GM23338 (cell line): ENCODE results near the gene CBLN3. TPM values are rescaled to one million over a fixed set of nuclear protein-coding genes. Genes with fewer than 3 reads are reported as not detected.
A peak's percentile ranks its signal among the peaks of the same experiment; 100 is the strongest.

Experiments
- ATAC-seq: fragments of 200-7000 bp; cut with Tn5 transposase; 3 replicates; pipeline ENCODE4 v1.9.1; 2020
- DNase-seq: peaks from one replicate; pipeline ENCODE4 v3.0.0-alpha.2; 2015; ENCODE audit warnings: low spot score
- H2AFZ ChIP-seq: fragments of 200-600 bp; sonication (generic); 2 replicates; pipeline ENCODE4 v1.8.0; 2016; ENCODE audit warnings: antibody characterized with exemption, mild to moderate bottlenecking, moderate library complexity
- H3F3A ChIP-seq: fragments of 200-600 bp; sonication (generic); replicated peaks from 2 replicates; pipeline ENCODE4 v1.8.0; 2017; ENCODE audit warnings: antibody characterized with exemption, mixed run types, low read depth
- H3K27ac ChIP-seq: fragments of 200-600 bp; sonication (generic); 2 replicates; pipeline ENCODE4 v1.6.1; 2016; ENCODE audit warnings: low read depth
- H3K27me3 ChIP-seq: fragments of 200-600 bp; sonication (generic); 2 replicates; pipeline ENCODE4 v1.8.0; 2016; ENCODE audit warnings: mild to moderate bottlenecking, mixed run types, moderate library complexity; ENCODE audit not compliant: insufficient read depth
- H3K36me3 ChIP-seq: fragments of 200-600 bp; sonication (generic); 2 replicates; pipeline ENCODE4 v1.8.0; 2016; ENCODE audit warnings: mild to moderate bottlenecking; ENCODE audit not compliant: insufficient read depth
- H3K4me1 ChIP-seq: fragments of 200-600 bp; sonication (generic); 2 replicates; pipeline ENCODE4 v1.8.0; 2016; ENCODE audit warnings: mild to moderate bottlenecking, moderate library complexity; ENCODE audit not compliant: insufficient read depth
- H3K4me2 ChIP-seq: fragments of 200-600 bp; sonication (generic); 2 replicates; pipeline ENCODE4 v1.7.1; 2017; ENCODE audit warnings: mixed run types
- H3K4me3 ChIP-seq: fragments of 200-600 bp; sonication (generic); 2 replicates; pipeline ENCODE4 v1.6.1; 2016; ENCODE audit warnings: mixed run types
- H3K79me2 ChIP-seq: fragments of 200-600 bp; sonication (generic); replicated peaks from 2 replicates; pipeline ENCODE4 v1.8.0; 2017; ENCODE audit warnings: mild to moderate bottlenecking; ENCODE audit not compliant: insufficient read depth
- H3K9me2 ChIP-seq: fragments of 200-600 bp; sonication (generic); 2 replicates; pipeline ENCODE4 v1.8.0; 2017; ENCODE audit not compliant: insufficient read depth
- H4K20me1 ChIP-seq: fragments of 200-600 bp; sonication (generic); replicated peaks from 2 replicates; pipeline ENCODE4 v1.8.0; 2017; ENCODE audit warnings: mild to moderate bottlenecking; ENCODE audit not compliant: insufficient read depth
- H3K27ac Mint-ChIP-seq: 2 replicates; pipeline ENCODE4 v1.8.0; 2020; ENCODE audit warnings: inconsistent platforms, mild to moderate bottlenecking, moderate library complexity, mixed read lengths
- H3K27me3 Mint-ChIP-seq: 3 replicates; pipeline ENCODE4 v1.8.0; 2022; ENCODE audit warnings: low read depth, mild to moderate bottlenecking, moderate library complexity, mixed read lengths, inconsistent platforms; ENCODE audit not compliant: insufficient read depth, poor library complexity
- H3K36me3 Mint-ChIP-seq: 3 replicates; pipeline ENCODE4 v1.8.0; 2021; ENCODE audit warnings: low read depth, mild to moderate bottlenecking, inconsistent platforms, moderate library complexity, mixed read lengths
- H3K4me1 Mint-ChIP-seq: 3 replicates; pipeline ENCODE4 v1.8.0; 2020; ENCODE audit warnings: mild to moderate bottlenecking, inconsistent platforms, mixed read lengths
- H3K4me3 Mint-ChIP-seq: 3 replicates; pipeline ENCODE4 v1.8.0; 2021; ENCODE audit warnings: moderate library complexity, mild to moderate bottlenecking, inconsistent platforms, mixed read lengths
- H3K9me3 Mint-ChIP-seq: 3 replicates; pipeline ENCODE4 v1.8.0; 2020; ENCODE audit warnings: moderate library complexity, mild to moderate bottlenecking, inconsistent platforms, mixed read lengths
- CTCF ChIP-seq, 2 experiments: fragments of 200-600 bp in 1 of 2; sonication (generic) in 1 of 2; conservative IDR thresholded peaks; 2 replicates each; pipeline versions ENCODE4 v1.5.1 to v1.6.1; 2016 to 2017; ENCODE audit warnings: antibody characterized with exemption in 2 of 2, low read depth in 2 of 2, mild to moderate bottlenecking in 2 of 2, moderate library complexity in 1 of 2
- ETS1 ChIP-seq: IDR thresholded peaks from 2 replicates; pipeline ENCODE4 v1.6.1; 2016; ENCODE audit warnings: antibody characterized with exemption
- EZH2 ChIP-seq: fragments of 200-600 bp; sonication (generic); IDR thresholded peaks from one replicate; pipeline ENCODE4 v1.8.0; 2017; ENCODE audit warnings: antibody characterized with exemption, mild to moderate bottlenecking, low read depth; ENCODE audit not compliant: unreplicated experiment
- JUNB ChIP-seq: IDR thresholded peaks from one replicate; pipeline ENCODE4 v1.6.1; 2016; ENCODE audit warnings: antibody characterized with exemption; ENCODE audit not compliant: unreplicated experiment
- POLR2AphosphoS5 ChIP-seq: IDR thresholded peaks from 2 replicates; pipeline ENCODE4 v1.6.1; 2016; ENCODE audit warnings: antibody characterized with exemption, low read depth
- ZNF331 ChIP-seq: fragments of 250-450 bp; sonication (Bioruptor Pico); IDR thresholded peaks from 2 replicates; pipeline ENCODE4 v1.5.0; 2020; ENCODE audit warnings: low read depth, mild to moderate bottlenecking, moderate library complexity
- polyA plus RNA-seq: library from polyadenylated mRNA; unstranded; fragments of >200 nt; fragmentation: Nextera tagmentation; extraction: Ambion mirVana; gene quantifications from 2 replicates; pipeline ENCODE4 v1.2.1, GENCODE V29; 2016
- total RNA-seq: library from RNA; depleted of rRNA; stranded (reverse); fragments of >200 nt; shearing (Covaris generic); gene quantifications from 2 replicates; pipeline ENCODE4 v1.2.3, GENCODE V29; 2014

The CBLN3 gene
- total and polyA plus RNA-seq, 2 experiments from 2014 or later = 0.07 to 0.19 TPM

GRCh38 chr14:24384169-24384568 is 45.3 kb downstream of the CBLN3 start:
- Histone ChIP-seq H3K36me3 (no peaks in the 10 kb centered on the region), H3K79me2 (no peaks in the 10 kb centered on the region), H2AFZ (no peak overlapping the region), H4K20me1 (no peaks in the 10 kb centered on the region), H3K4me1 (peaks cover 16% of the 10 kb centered on the region), H3K27me3 (no peaks in the 10 kb centered on the region), H3K4me3 (no peak overlapping the region), H3F3A (no peaks in the 10 kb centered on the region), H3K27ac (no peak overlapping the region), H3K9me2 (no peaks in the 10 kb centered on the region), H3K4me2 (no peak overlapping the region)
- no peaks in the 10 kb centered on the region for H3K9me3 Mint-ChIP-seq
- TF ChIP-seq JUNB = no peak
- TF ChIP-seq ZNF331 = no peak
- no peak for TF ChIP-seq EZH2
- H3K4me3 Mint-ChIP-seq = no peak overlapping the region
- H3K4me1 Mint-ChIP-seq = peaks cover 18% of the 10 kb centered on the region
- H3K36me3 Mint-ChIP-seq = no peaks in the 10 kb centered on the region; the same call in 2 of the 3 replicates
- ATAC-seq (no peak), DNase-seq (no peak)
- H3K27me3 Mint-ChIP-seq = peaks cover 2% of the 10 kb centered on the region
- H3K27ac Mint-ChIP-seq = no peak overlapping the region

- H3K27me3 Mint-ChIP-seq = peaks cover 10% of the 10 kb centered on the region
- DNase-seq (no peak), ATAC-seq (no peak)
- peaks cover 16% of the 10 kb centered on the region for H3K4me1 ChIP-seq
- H3K79me2 ChIP-seq = no peaks in the 10 kb centered on the region
- H3F3A ChIP-seq = 0 out of 2 replicates have a peak, but pooled peaks cover under 1% of the 10 kb centered on the region
- no peak overlapping the region for H2AFZ ChIP-seq
- no peaks in the 10 kb centered on the region for H3K9me3 Mint-ChIP-seq
- no peak overlapping the region for H3K27ac Mint-ChIP-seq
- H3K27me3 ChIP-seq = no peaks in the 10 kb centered on the region
- peaks cover 26% of the 10 kb centered on the region for H3K4me1 Mint-ChIP-seq
- no peak for TF ChIP-seq POLR2AphosphoS5
- TF ChIP-seq CTCF (conservative IDR thresholded peaks at IDR 0.05; ENCODE audit: low read depth in 2 of 2) = no peak
- TF ChIP-seq ETS1 = no peak
- no peaks in the 10 kb centered on the region for H3K36me3 ChIP-seq
- no peak overlapping the region for H3K4me3 ChIP-seq
- H3K4me2 ChIP-seq = no peak overlapping the region
- no peak overlapping the region for H3K4me3 Mint-ChIP-seq
- H3K36me3 Mint-ChIP-seq = no peaks in the 10 kb centered on the region; the same call in 2 of the 3 replicates
- H4K20me1 ChIP-seq = no peaks in the 10 kb centered on the region
- no peaks in the 10 kb centered on the region for H3K9me2 ChIP-seq
- no peak overlapping the region for H3K27ac ChIP-seq
Observed at GRCh38 chr14:24382064-24382371, 47.5 kb downstream of the CBLN3 start.

- Mint-ChIP-seq H3K36me3 (no peaks in the 10 kb centered on the region; the same call in 2 of the 3 replicates), H3K4me1 (peaks cover 31% of the 10 kb centered on the region), H3K9me3 (no peaks in the 10 kb centered on the region), H3K27ac (no peak overlapping the region), H3K27me3 (peaks cover 14% of the 10 kb centered on the region), H3K4me3 (no peak overlapping the region)
- H3K79me2 ChIP-seq = no peaks in the 10 kb centered on the region
- H3K27me3 ChIP-seq = no peaks in the 10 kb centered on the region
- TF ChIP-seq EZH2 = no peak
- TF ChIP-seq ZNF331 = no peak
- TF ChIP-seq CTCF (conservative IDR thresholded peaks at IDR 0.05; ENCODE audit: low read depth in 2 of 2) = 0 out of 4 replicates have a peak, but pooled peaks of 1 of the 2 experiments have one; percentile 2
- no peak for TF ChIP-seq POLR2AphosphoS5
- DNase-seq (no peak), ATAC-seq (no peak)
- H3K4me1 ChIP-seq = peaks cover 21% of the 10 kb centered on the region
- no peak overlapping the region for H2AFZ ChIP-seq
- no peaks in the 10 kb centered on the region for H3K36me3 ChIP-seq
- 0 out of 2 replicates have a peak, but pooled peaks cover 2% of the 10 kb centered on the region for H3F3A ChIP-seq
- H3K4me2 ChIP-seq = no peak overlapping the region
- H4K20me1 ChIP-seq = no peaks in the 10 kb centered on the region
- H3K9me2 ChIP-seq = no peaks in the 10 kb centered on the region
- no peak overlapping the region for H3K4me3 ChIP-seq
- no peak overlapping the region for H3K27ac ChIP-seq
Observed at GRCh38 chr14:24381363-24382063, 48.0 kb downstream of the CBLN3 start.
